Endothelial cell of umbilical vein (primary cell): ENCODE measurements around the gene PTPN6. TPM values are rescaled to one million over a fixed set of nuclear protein-coding genes. Genes with fewer than 3 reads are reported as not detected.

Source experiments
- BruUV-seq: library from RNA; stranded (reverse); fragments of 400-500 nt; replicated peaks from 2 replicates; lab custom pipeline; 2021; lab: Mats Ljungman, UMichigan
- CTCF ChIA-PET: fragments of 300-600, 350-600 bp; sonication (Branson Sonifier 250); formaldehyde crosslinking; loops from one replicate; lab custom pipeline; 2021; ENCODE audit warnings: antibody characterized with exemption, inconsistent platforms; lab: Charles Lee
- POLR2A ChIA-PET: fragments of 300-600, 350-600 bp; sonication (Branson Sonifier 250); formaldehyde crosslinking; loops from one replicate; lab custom pipeline; 2021; ENCODE audit warnings: antibody characterized with exemption, inconsistent platforms; lab: Charles Lee
- DNase-seq: peaks from one replicate; pipeline ENCODE4 v3.0.0-alpha.2; 2011; ENCODE audit warnings: low read depth, low spot score
- FAIRE-seq: peaks from 2 replicates; lab custom pipeline; 2011; peaks lifted over from hg19 to GRCh38; lab: Jason Lieb, UNC
- H2AFZ ChIP-seq: 2 replicates; pipeline ENCODE4 v1.6.0; 2012; ENCODE audit warnings: low read depth, low read length, control low read depth, inconsistent platforms
- H3K27ac ChIP-seq: 2 replicates; pipeline ENCODE4 v1.5.1; 2011; ENCODE audit warnings: low read depth, mild to moderate bottlenecking, control low read depth, low read length, moderate library complexity; ENCODE audit not compliant: insufficient read depth
- H3K27me3 ChIP-seq, 2 experiments: 2 replicates each; pipeline versions ENCODE4 v1.6.0 to v1.6.1; 2011; ENCODE audit warnings: low read length in 2 of 2, mixed read lengths in 1 of 2; ENCODE audit not compliant: control insufficient read depth in 2 of 2, insufficient read depth in 2 of 2
- H3K36me3 ChIP-seq, 2 experiments: 2 replicates in 1 of 2; 3 replicates in 1 of 2; pipeline ENCODE4 v1.5.1; 2011; ENCODE audit warnings: low read length in 2 of 2, mild to moderate bottlenecking in 1 of 2, moderate library complexity in 1 of 2; ENCODE audit not compliant: control insufficient read depth in 2 of 2, insufficient read depth in 2 of 2; ENCODE audit errors: extremely low read depth in 1 of 2
- H3K4me1 ChIP-seq: 3 replicates; pipeline ENCODE4 v1.5.1; 2011; ENCODE audit warnings: mild to moderate bottlenecking, low read length; ENCODE audit not compliant: control insufficient read depth, insufficient read depth; ENCODE audit errors: extremely low read depth
- H3K4me2 ChIP-seq: 2 replicates; pipeline ENCODE4 v1.6.1; 2011; ENCODE audit warnings: low read length, control low read depth, mixed read lengths; ENCODE audit not compliant: insufficient read depth
- H3K4me3 ChIP-seq, 3 experiments: fragments of 200-600 bp in 1 of 3; sonication (generic), shearing (Covaris generic) in 1 of 3; replicated peaks in 1 of 3; 2 replicates each; pipeline ENCODE4 v1.5.1; 2011 to 2016; ENCODE audit warnings: control low read depth in 3 of 3, low read length in 3 of 3, mild to moderate bottlenecking in 2 of 3, inconsistent platforms in 1 of 3, low read depth in 1 of 3, moderate library complexity in 1 of 3; ENCODE audit not compliant: insufficient read depth in 1 of 3
- H3K79me2 ChIP-seq: 2 replicates; pipeline ENCODE4 v1.6.0; 2012; ENCODE audit warnings: low read length, inconsistent platforms; ENCODE audit not compliant: control insufficient read depth, insufficient read depth
- H3K9ac ChIP-seq: replicated peaks from 2 replicates; pipeline ENCODE3; 2011; ENCODE audit warnings: low read length, control low read depth; ENCODE audit not compliant: insufficient read depth; ENCODE audit errors: extremely low read depth
- H3K9me1 ChIP-seq: replicated peaks from 3 replicates; pipeline ENCODE4 v1.6.0; 2011; ENCODE audit warnings: mild to moderate bottlenecking, low read length; ENCODE audit not compliant: control insufficient read depth, insufficient read depth; ENCODE audit errors: extremely low read depth
- H3K9me3 ChIP-seq: replicated peaks from 2 replicates; pipeline ENCODE4 v1.5.1; 2012; ENCODE audit warnings: low read length, inconsistent platforms; ENCODE audit not compliant: control insufficient read depth, insufficient read depth
- H4K20me1 ChIP-seq: replicated peaks from 2 replicates; pipeline ENCODE3; 2011; ENCODE audit warnings: mild to moderate bottlenecking, low read length; ENCODE audit not compliant: control insufficient read depth, insufficient read depth; ENCODE audit errors: extremely low read depth
- EZH2 ChIP-seq: IDR thresholded peaks from 2 replicates; pipeline ENCODE4 v1.6.1; 2012; ENCODE audit warnings: borderline replicate concordance, low read depth, mild to moderate bottlenecking, moderate library complexity, low read length, inconsistent platforms; ENCODE audit not compliant: severe bottlenecking
- FOS ChIP-seq: IDR thresholded peaks from 2 replicates; pipeline ENCODE4 v1.6.1; 2011; ENCODE audit warnings: mild to moderate bottlenecking, low read length, moderate library complexity, borderline replicate concordance; ENCODE audit not compliant: insufficient read depth
- JUN ChIP-seq: IDR thresholded peaks from 2 replicates; pipeline ENCODE4 v1.6.1; 2011; ENCODE audit warnings: borderline replicate concordance, low read depth; ENCODE audit not compliant: insufficient read length, insufficient read depth
- MYC ChIP-seq: IDR thresholded peaks from one replicate; pipeline ENCODE4 v1.6.1; 2011; ENCODE audit warnings: mild to moderate bottlenecking, low read depth, low read length
- POLR2AphosphoS5 ChIP-seq: IDR thresholded peaks from 2 replicates; pipeline ENCODE4 v1.6.1; 2012; ENCODE audit warnings: low read depth, mild to moderate bottlenecking, control low read depth, low read length, moderate library complexity; ENCODE audit not compliant: insufficient read depth
- dilution Hi-C: fragments of 300-500 bp; cut with MboI; formaldehyde crosslinking; loops from one replicate; pipeline ENCODE4 v1.15.0; 2019; ENCODE audit warnings: low sequenced_read_pairs; ENCODE audit not compliant: extremely low pct_ligation_motif_present
- intact Hi-C: fragments of 100-400 bp; cut with micrococcal nuclease; formaldehyde crosslinking; loops from one replicate; pipeline ENCODE4 v1.10.0; 2022
- polyA plus RNA-seq, 4 experiments: library from polyadenylated mRNA; depleted of rRNA in 3 of 4; stranded (reverse) in 3 of 4; unstranded in 1 of 4; fragments of >200 nt; gene quantifications; 2 replicates each; pipeline versions ENCODE4 v1.2.1 to v1.2.3, GENCODE V29; 2011 to 2012; ENCODE audit warnings: missing spikeins in 1 of 4
- total RNA-seq: library from RNA; stranded (reverse); gene quantifications from 2 replicates; pipeline ENCODE4 v1.2.3, GENCODE V29; 2021
- TF ChIP-seq, protein P1 (sequence below), 2 donors: IDR thresholded peaks; 1 replicate in 1 of 2; 2 replicates in 1 of 2; pipeline ENCODE4 v1.5.1; 2011; ENCODE audit warnings: low read length in 2 of 2, mild to moderate bottlenecking in 2 of 2, moderate library complexity in 2 of 2, control low read depth in 1 of 2, inconsistent platforms in 1 of 2, low read depth in 1 of 2; ENCODE audit not compliant: insufficient read depth in 1 of 2; ENCODE audit errors: extremely low read depth in 1 of 2

The PTPN6 gene
- total and polyA plus RNA-seq, 2 donors (not counting 3 experiments of a cell fraction or from before 2014, with no cell fraction given), result 0.25 to 1.6 TPM

DNA sequence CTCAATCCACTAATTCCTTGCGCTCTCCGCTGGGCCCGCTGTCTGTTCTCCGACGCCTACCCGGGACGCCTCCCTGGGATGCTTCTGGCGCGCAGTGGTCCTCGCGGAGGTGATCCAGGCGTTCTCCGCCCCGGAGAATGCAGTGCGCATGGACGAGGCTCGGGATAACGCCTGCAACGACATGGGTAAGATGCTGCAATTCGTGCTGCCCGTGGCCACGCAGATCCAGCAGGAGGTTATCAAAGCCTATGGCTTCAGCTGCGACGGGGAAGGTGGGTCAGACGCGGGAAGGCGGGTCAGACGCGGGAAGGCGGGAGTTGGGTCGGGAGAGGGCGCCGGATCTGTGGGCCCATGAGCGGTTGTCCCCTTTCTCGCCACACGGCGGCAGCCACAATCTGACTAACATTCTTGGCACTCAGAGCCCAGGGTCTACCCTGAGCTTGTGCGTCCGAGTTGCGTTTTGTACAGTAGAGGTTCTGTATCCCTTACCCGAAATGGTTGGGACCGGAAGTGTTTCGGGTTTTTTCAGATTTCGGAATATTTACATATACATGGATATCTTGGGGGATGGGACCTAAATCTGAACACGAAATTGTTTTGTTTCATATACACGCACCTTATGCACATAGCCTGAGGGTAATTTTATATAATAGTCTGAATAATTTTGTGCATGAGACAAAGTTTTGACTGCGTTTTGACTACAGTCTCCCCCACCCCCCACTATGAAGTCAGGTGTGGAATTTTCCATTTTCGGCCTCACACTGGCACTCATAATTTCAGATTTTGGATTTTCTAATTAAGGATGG is 6.6 kb upstream of the PTPN6 start:
- Histone ChIP-seq H3K36me3 (peaks cover 0 to 13% of the 10 kb centered on the region in 2 experiments), H3K4me1 (peaks cover 15% of the 10 kb centered on the region), H3K27me3 (no peaks in the 10 kb centered on the region), H3K4me3 (peak overlapping the region; percentile 20 to 51 (median 51)), H4K20me1 (no peaks in the 10 kb centered on the region), H3K9me1 (no peaks in the 10 kb centered on the region), H3K9ac (peak overlapping the region; percentile 74), H3K4me2 (peak overlapping the region; percentile 73), H2AFZ (no peak overlapping the region), H3K79me2 (no peaks in the 10 kb centered on the region), H3K9me3 (no peaks in the 10 kb centered on the region), H3K27ac (peak overlapping the region; percentile 57)
- FAIRE-seq (peak; percentile 98), DNase-seq (peak; percentile 89)
- no TSS peak for BruUV-seq
- TF ChIP-seq, protein P1, sequence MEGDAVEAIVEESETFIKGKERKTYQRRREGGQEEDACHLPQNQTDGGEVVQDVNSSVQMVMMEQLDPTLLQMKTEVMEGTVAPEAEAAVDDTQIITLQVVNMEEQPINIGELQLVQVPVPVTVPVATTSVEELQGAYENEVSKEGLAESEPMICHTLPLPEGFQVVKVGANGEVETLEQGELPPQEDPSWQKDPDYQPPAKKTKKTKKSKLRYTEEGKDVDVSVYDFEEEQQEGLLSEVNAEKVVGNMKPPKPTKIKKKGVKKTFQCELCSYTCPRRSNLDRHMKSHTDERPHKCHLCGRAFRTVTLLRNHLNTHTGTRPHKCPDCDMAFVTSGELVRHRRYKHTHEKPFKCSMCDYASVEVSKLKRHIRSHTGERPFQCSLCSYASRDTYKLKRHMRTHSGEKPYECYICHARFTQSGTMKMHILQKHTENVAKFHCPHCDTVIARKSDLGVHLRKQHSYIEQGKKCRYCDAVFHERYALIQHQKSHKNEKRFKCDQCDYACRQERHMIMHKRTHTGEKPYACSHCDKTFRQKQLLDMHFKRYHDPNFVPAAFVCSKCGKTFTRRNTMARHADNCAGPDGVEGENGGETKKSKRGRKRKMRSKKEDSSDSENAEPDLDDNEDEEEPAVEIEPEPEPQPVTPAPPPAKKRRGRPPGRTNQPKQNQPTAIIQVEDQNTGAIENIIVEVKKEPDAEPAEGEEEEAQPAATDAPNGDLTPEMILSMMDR (IDR thresholded peaks at IDR 0.05; ENCODE audit: extremely low read depth in 1 of 2, insufficient read depth in 1 of 2, low read depth in 1 of 2, low read length in 2 of 2), result peak; percentile 72 to 89
- TF ChIP-seq JUN, result no peak
- CTCF ChIA-PET, result interaction anchor here (0.6 to 6.0 kb wide), 29 partner anchors 10 to 693 kb away, joined by 3 to 124 read pairs (median 4); partner anchors contain the start of genes ATN1, C1R, C1RL and C1S
- intact Hi-C loops, result loop anchor here (1.0 to 2.0 kb wide), 10 partner anchors 20 to 694 kb away; partner anchors contain the start of genes C1R, C1RL, EMG1 and LPCAT3
- POLR2A ChIA-PET, result interaction anchor here (0.6 to 2.5 kb wide), 13 partner anchors 10 to 165 kb away, joined by 3 to 24 read pairs (median 6); partner anchors contain the start of genes ATN1, C1RL, LPCAT3 and SPSB2
- dilution Hi-C loops, result no loop called here

DNA sequence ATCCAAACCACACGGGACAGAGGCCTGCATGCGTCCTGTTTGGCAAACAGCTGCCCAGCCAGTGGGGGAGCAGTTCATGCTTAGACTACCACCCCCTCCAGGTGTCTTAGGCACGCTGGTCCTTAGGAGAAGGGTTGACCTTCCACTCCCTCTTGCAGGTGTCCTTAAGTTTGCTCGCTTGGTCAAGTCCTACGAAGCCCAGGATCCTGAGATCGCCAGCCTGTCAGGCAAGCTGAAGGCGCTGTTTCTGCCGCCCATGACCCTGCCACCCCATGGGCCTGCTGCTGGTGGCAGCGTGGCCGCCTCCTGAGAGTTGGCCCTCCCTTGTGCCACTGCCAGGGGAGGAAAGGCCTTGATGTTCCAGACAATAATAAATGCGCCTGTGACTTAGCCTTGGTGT is 5.5 kb upstream of the PTPN6 start:
- dilution Hi-C loops (no loop called here), intact Hi-C loops (loop anchor here (2.0 kb wide), 1 partner anchor 73 kb away; the partner anchor contains the start of gene LPCAT3)
- no peaks in the 10 kb centered on the region for H3K9me1 ChIP-seq
- H4K20me1 ChIP-seq, result no peaks in the 10 kb centered on the region
- peaks cover 0 to 11% of the 10 kb centered on the region in 2 experiments for H3K36me3 ChIP-seq
- no peak overlapping the region for H3K4me3 ChIP-seq
- H3K4me2 ChIP-seq, result no peak overlapping the region
- DNase-seq, result no peak
- no peak for FAIRE-seq
- no peak for TF ChIP-seq POLR2AphosphoS5
- TF ChIP-seq MYC, result no peak
- no peak for TF ChIP-seq EZH2
- TF ChIP-seq FOS, result no peak
- no peak for TF ChIP-seq JUN
- TF ChIP-seq, protein P1 (IDR thresholded peaks at IDR 0.05; ENCODE audit: extremely low read depth in 1 of 2, insufficient read depth in 1 of 2, low read depth in 1 of 2, low read length in 2 of 2), result no peak
- H3K27me3 ChIP-seq, result no peaks in the 10 kb centered on the region
- H3K79me2 ChIP-seq, result no peaks in the 10 kb centered on the region
- no peak overlapping the region for H2AFZ ChIP-seq
- BruUV-seq, result no TSS peak
- ChIA-PET POLR2A (interaction anchor here (1.5 to 2.0 kb wide), 2 partner anchors 19 to 78 kb away, joined by 6 read pairs; partner anchors contain the start of gene TPI1), CTCF (interaction anchor here (0.9 to 6.0 kb wide), 6 partner anchors 9 to 165 kb away, joined by 4 to 124 read pairs (median 12); partner anchors contain the start of gene C1RL)
- H3K27ac ChIP-seq, result no peak overlapping the region
- H3K4me1 ChIP-seq, result peaks cover 15% of the 10 kb centered on the region
- no peaks in the 10 kb centered on the region for H3K9me3 ChIP-seq
- H3K9ac ChIP-seq, result no peak overlapping the region
